GM18526 (cell line): Measurements from ENCODE around the gene OSCAR.

Source experiments
- POLR2A ChIP-seq: IDR thresholded peaks from 3 replicates; pipeline ENCODE4 v1.6.1; 2011; ENCODE audit not compliant: insufficient read length; ENCODE audit errors: extremely low read depth

The OSCAR gene

GRCh38 chr19:54062643-54063042 lies 38.0 kb downstream of the OSCAR start:
- TF ChIP-seq POLR2A = no peak

DNA sequence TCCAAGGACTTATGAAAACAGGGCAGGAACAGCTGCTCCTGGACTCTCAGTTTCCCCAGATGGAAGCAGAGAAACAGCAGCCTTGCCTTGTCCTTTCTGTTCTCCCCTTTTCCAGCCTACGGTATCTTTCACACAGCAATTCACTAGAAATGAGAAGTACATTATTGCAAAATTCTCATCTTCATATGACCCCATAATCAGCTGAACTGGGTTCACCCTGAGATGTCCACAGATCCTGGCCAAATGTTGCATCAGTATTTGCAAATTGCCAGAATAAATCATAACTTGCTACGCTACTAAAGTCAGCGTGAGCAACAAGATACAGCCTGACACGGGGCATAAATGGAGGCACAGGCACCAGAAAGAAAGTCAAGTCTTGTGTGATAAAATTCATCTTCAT lies 53.0 kb downstream of the OSCAR start:
- no peak for TF ChIP-seq POLR2A

- no peak for TF ChIP-seq POLR2A
These were observed 54.8 kb downstream of the OSCAR start for GRCh38 chr19:54045771-54046170.
